DMS79 treated with DMSO at 0.1 percent for 48 hours (cell line): ENCODE results near the gene TRIM52.
"Not testable (repeated sequence)": the region's sequence is repeated elsewhere in the genome, so short reads cannot be mapped to it uniquely, and the experiment has no call there.

Experiments used
- DNase-seq: peaks from one replicate; lab custom pipeline; 2025; lab: John Stamatoyannopoulos, UW

The TRIM52 gene

GRCh38 chr5:181260720-181261319, at the start of gene TRIM52:
Gene TRIM52 (minus strand): TSS chr5:181261143. CDS start chr5:181260813, 330 bp downstream.
- no peak for DNase-seq

- not testable (repeated sequence) for DNase-seq
These were observed 26.4 kb upstream of the TRIM52 start for GRCh38 chr5:181287331-181287730.

DNA sequence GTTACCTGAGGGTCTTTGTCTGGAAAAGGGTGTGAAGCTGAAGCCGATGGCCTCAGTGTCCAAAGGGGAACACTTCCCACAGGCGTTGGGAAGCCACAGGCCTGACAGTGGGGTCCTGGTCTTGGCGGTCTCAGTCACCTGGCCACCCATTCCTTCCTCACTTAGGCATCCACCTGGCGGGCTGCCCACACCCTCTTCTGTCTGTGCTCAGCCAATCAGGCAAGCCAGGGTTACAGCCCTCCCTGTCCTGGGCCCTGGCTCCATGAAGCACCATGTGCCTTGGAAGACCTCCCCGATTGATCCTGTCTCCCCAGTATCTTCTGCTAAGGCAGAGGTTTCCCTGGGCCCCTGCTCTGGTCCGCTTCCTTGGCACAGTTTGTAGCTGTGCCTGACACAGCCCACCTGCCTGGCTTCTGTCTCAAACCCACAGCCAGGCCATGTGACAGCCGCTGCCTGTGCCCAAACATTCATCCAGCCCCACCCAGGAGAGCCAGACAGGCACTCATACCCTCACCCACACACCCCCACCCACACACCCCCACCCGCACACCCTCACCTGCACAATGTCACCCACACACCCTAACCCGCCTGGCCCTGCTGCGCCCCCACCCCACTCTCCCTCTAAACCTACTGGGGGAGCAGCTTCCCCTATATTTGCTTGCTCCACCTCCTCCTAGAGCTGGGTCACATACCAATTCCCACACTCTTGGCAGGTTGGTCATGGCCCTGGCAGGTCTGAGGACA, 25.2 kb upstream of the TRIM52 start:
- DNase-seq, result not testable (repeated sequence)

- DNase-seq, result not testable (repeated sequence)
These were observed 23.2 kb upstream of the TRIM52 start for GRCh38 chr5:181283841-181284755.

- no peak for DNase-seq
These were observed 22.4 kb upstream of the TRIM52 start for GRCh38 chr5:181283347-181283746.

DNA sequence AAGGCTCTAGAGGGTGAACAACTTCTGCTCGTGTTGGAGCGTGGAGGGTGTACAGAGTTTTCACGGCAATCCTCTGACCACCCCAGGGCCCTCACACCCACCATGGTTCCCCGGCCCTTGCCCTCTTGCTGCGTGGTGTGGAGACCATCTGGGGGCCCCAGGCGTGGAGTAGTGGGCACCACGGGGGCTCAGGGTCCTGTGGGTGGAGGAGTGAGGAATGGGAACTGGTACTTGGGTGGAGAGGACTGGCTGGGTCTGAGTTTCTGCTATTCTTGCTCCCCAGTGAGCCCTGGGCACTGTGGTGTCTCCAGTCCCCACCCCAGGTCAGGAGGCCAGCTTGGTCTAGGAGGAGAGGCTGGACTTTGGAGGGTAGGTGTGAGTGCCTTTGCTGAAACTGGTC, 21.9 kb upstream of the TRIM52 start:
- DNase-seq, result no peak

GRCh38 chr5:181282415-181282814, 21.5 kb upstream of the TRIM52 start:
- DNase-seq, result not testable (repeated sequence)

GRCh38 chr5:181281984-181282316, 21.0 kb upstream of the TRIM52 start:
- DNase-seq, result no peak

GRCh38 chr5:181281077-181281983, 20.4 kb upstream of the TRIM52 start:
- no peak for DNase-seq

- DNase-seq, result no peak
These were observed 19.4 kb upstream of the TRIM52 start for GRCh38 chr5:181280251-181280762.

DNA sequence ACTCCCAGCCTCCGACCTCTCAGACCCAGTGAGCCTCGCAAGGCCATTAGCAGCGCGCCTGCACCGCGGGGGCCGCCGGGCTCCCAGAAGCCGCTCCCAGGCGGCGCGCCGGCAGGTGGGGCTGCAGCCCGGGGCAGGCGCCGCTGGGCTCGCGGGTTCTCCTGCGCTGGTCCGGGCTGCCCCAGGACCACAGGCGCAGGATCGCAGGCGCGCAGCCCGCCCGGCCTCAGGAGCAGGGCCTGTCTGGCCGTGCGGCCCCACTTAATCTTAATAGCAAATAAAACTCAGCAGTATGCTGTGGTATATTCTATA, 12.4 kb upstream of the TRIM52 start:
- not testable (repeated sequence) for DNase-seq

GRCh38 chr5:181271081-181271480, 10.1 kb upstream of the TRIM52 start:
- DNase-seq, result no peak

- not testable (repeated sequence) for DNase-seq
These were observed 7.0 kb upstream of the TRIM52 start for GRCh38 chr5:181267907-181268306.

GRCh38 chr5:181267291-181267904, 6.5 kb upstream of the TRIM52 start:
- DNase-seq, result not testable (repeated sequence)

DNA sequence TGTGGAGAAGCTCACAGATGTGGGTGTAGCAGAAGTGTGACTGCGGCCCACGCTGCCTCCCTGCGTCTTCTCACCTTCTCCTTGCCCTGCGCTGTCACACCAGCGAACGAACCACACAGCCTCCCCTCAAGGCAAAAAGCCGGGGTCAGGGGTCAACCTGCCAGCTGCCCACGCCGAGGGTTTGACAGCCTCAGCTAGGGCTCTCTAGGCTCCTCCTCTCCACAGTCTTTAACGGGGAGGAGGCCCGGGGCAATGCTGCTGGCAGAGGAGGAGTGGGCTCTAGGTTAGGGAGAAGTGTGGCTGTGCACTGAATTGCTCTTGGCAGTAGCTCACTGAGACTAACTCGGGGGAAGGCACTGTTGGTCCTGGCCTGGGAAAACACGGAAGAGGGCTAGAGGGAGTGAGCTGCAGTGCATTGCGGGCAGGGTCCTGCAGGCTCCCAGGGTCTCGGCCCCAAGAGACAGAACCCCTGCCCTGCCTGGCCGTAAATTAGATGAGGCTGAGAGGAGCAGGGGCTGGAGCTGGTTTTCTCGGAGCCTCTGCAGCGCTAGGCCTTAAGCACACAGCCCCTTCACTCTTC, 4.2 kb upstream of the TRIM52 start:
- DNase-seq, result no peak

DNA sequence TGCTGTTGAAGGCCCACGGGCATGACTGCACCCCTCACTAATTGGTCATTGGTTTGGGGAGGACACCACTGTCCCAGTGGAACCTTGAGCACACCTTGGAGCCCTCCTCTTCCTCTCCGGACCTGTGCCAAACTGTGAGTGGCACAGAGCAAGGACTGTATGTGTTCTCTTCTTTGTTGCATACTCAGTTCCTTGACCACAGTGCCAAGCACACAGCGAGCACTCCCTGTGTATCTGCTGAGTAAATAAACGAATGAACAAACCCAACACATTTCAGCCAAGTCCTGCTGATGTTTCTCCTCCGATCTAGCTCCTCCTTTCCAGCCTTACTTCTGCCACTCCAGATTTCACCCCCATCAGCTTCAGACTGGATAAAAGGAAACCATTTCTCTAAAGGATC, 2.7 kb upstream of the TRIM52 start:
- DNase-seq, result no peak

GRCh38 chr5:181261320-181262049, 542 bp upstream of the TRIM52 start:
- DNase-seq, result no peak

DNA sequence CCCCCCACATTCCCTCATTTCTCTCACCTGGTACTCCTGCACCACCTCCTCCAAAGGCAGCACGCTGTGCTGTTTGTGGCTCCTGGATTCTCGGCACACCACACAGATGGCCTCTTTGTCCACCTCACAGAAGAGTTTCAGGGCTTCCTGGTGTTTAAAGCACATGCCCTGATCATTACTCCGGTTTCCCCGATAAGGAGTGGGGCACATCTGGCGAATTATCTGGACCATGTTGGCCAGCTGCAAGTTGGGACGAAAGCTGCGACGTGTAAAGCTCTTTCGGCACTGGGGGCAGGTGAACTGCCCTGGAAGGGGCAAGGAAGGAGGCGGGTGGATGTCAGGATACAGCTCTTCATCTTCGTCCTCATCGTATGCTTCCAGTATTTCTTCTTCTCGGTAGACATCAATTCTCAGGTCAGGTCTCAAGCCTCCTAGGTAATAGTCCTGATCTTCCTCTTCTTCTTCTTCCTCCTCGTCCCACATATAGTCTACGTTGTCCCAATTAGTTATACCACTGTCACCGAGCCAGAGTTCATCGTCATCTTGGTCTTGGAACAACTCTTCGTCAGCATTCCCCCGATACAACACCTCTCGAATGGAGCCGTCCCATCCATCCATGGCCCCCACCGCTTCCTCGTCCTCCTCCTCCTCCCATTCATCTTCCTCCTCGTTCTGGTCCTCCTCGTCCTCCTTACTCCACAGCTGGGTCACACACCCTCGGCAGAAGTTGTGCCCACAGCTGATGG, 796 bp downstream of the TRIM52 start:
- DNase-seq, result no peak

DNA sequence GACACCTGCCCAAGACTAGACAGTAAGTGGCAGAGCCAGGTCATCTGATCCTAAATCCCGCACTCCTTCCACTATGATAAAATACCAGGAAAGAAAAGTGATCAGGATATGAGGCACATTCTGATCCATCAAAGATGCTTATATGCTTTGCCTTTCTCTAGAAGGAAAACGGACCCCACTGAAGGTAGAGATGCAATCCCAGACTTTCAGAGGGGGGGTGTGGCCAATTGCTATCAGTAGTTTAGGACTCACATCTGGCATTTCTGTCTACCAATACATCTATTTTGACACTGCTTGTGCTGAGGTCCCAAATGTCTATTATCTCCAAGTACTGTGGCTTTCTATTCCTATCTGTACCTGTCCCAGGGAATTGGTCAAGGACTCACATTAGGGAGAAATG, 1.7 kb downstream of the TRIM52 start:
- DNase-seq, result no peak
